GM10248 (cell line): Measurements from ENCODE around the gene AUTS2.

Experiments used
- CTCF ChIA-PET: fragments of 300-600 bp; sonication (Branson Sonifier 250); formaldehyde crosslinking; extraction: SDS; loops from one replicate; lab custom pipeline; 2021; ENCODE audit warnings: antibody characterized with exemption; lab: Yijun Ruan, JAX
- POLR2A ChIA-PET: fragments of 350-650 bp; sonication (Branson Sonifier 250); formaldehyde crosslinking; extraction: SDS; loops from one replicate; lab custom pipeline; 2020; ENCODE audit warnings: antibody characterized with exemption; lab: Yijun Ruan, JAX
- DNase-seq: peaks from one replicate; pipeline ENCODE4 v3.0.0; 2012; ENCODE audit errors: extremely low spot score
- CTCF ChIP-seq: IDR thresholded peaks from 2 replicates; pipeline ENCODE4 v1.5.1; 2012; ENCODE audit warnings: mild to moderate bottlenecking, low read depth; ENCODE audit errors: extremely low read depth, missing control alignments, control extremely low read depth

Gene AUTS2

GRCh38 chr7:70116867-70117266, 518.6 kb downstream of the AUTS2 start:
- CTCF ChIA-PET: interaction anchor here (1.7 to 2.6 kb wide), 2 partner anchors 11 to 12 kb away, joined by 4 to 9 read pairs; no protein-coding TSS in a partner anchor
- POLR2A ChIA-PET: no interaction called here
- no peak for DNase-seq
- no peak for TF ChIP-seq CTCF

- ChIA-PET POLR2A (no interaction called here), CTCF (interaction anchor here (0.9 kb wide), 1 partner anchor 17 kb away, joined by 3 read pairs; no protein-coding TSS in a partner anchor)
- no peak for DNase-seq
- TF ChIP-seq CTCF: no peak
Measured at GRCh38 chr7:70120851-70121250, 522.6 kb downstream of the AUTS2 start.

- TF ChIP-seq CTCF: no peak
- ChIA-PET CTCF (interaction anchor here (1.5 kb wide), 1 partner anchor 8 kb away, joined by 3 read pairs; no protein-coding TSS in a partner anchor), POLR2A (no interaction called here)
- DNase-seq: no peak
Measured at GRCh38 chr7:70131817-70132216, 533.5 kb downstream of the AUTS2 start.

GRCh38 chr7:70132226-70132851, 534.1 kb downstream of the AUTS2 start:
- ChIA-PET CTCF (interaction anchor here (1.2 to 1.5 kb wide), 3 partner anchors 9 to 27 kb away, joined by 3 read pairs; no protein-coding TSS in a partner anchor), POLR2A (no interaction called here)
- DNase-seq: no peak
- TF ChIP-seq CTCF: no peak

- POLR2A ChIA-PET: no interaction called here
- CTCF ChIA-PET: interaction anchor here (1.2 to 1.5 kb wide), 4 partner anchors 9 to 41 kb away, joined by 3 read pairs; no protein-coding TSS in a partner anchor
- TF ChIP-seq CTCF: no peak
- DNase-seq: no peak
Measured at GRCh38 chr7:70132852-70133690, 534.8 kb downstream of the AUTS2 start.

GRCh38 chr7:70134029-70134770, 535.9 kb downstream of the AUTS2 start:
- DNase-seq: no peak
- ChIA-PET POLR2A (no interaction called here), CTCF (interaction anchor here (1.4 kb wide), 1 partner anchor 42 kb away, joined by 3 read pairs; no protein-coding TSS in a partner anchor)
- TF ChIP-seq CTCF: no peak
